ENCODE data around the gene ELAPOR2.

DNA sequence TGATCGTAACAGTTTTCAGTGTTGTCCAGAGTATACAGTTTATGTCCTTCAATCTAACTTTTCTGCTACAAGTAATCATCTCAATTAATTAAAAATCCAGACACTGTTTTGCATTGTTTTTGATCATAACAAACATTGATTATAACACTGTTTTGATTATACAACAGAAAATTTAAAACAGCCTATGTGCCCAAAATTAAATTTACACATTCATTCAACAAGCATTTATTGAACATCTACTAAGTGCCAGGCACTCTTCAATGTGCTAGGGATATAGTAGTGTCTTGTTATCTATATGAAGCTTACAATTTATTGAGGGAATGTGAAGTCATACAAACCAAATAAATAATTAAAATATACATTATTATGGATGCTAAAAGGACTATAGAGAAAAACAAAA, 10.6 kb downstream of the ELAPOR2 start:
- TF ChIP-seq, protein P1, sequence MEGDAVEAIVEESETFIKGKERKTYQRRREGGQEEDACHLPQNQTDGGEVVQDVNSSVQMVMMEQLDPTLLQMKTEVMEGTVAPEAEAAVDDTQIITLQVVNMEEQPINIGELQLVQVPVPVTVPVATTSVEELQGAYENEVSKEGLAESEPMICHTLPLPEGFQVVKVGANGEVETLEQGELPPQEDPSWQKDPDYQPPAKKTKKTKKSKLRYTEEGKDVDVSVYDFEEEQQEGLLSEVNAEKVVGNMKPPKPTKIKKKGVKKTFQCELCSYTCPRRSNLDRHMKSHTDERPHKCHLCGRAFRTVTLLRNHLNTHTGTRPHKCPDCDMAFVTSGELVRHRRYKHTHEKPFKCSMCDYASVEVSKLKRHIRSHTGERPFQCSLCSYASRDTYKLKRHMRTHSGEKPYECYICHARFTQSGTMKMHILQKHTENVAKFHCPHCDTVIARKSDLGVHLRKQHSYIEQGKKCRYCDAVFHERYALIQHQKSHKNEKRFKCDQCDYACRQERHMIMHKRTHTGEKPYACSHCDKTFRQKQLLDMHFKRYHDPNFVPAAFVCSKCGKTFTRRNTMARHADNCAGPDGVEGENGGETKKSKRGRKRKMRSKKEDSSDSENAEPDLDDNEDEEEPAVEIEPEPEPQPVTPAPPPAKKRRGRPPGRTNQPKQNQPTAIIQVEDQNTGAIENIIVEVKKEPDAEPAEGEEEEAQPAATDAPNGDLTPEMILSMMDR (IDR thresholded peaks at IDR 0.05): no peak
- no peak for TF ChIP-seq ZFX (IDR thresholded peaks at IDR 0.05; ENCODE audit: borderline replicate concordance)

Data from 22Rv1 (cell line).